HFF-Myc (cell line): ENCODE data around the gene PSMB11.

ENCODE experiments used
- DNase-seq: peaks from one replicate; pipeline ENCODE4 v3.0.0-alpha.2; 2011; ENCODE audit warnings: low read depth; ENCODE audit errors: extremely low read depth
- H3K4me3 ChIP-seq: replicated peaks from 2 replicates; pipeline ENCODE4 v1.5.1; 2011; ENCODE audit warnings: low read depth, mild to moderate bottlenecking, control low read depth, low read length
- CTCF ChIP-seq: IDR thresholded peaks from 2 replicates; pipeline ENCODE4 v1.5.1; 2012; ENCODE audit warnings: mild to moderate bottlenecking, low read depth, low read length, control low read depth; ENCODE audit errors: missing control alignments

The PSMB11 gene

GRCh38 chr14:23093104-23093503, 51.1 kb downstream of the PSMB11 start:
- H3K4me3 ChIP-seq = peak overlapping the region; percentile 94
- no peak for TF ChIP-seq CTCF

GRCh38 chr14:23093526-23093925, 51.5 kb downstream of the PSMB11 start:
- peak overlapping the region; percentile 94 for H3K4me3 ChIP-seq
- no peak for DNase-seq
- TF ChIP-seq CTCF = no peak

More at GRCh38 chr14:23093104-23093503, 51.1 kb downstream of the PSMB11 start:
- no peak for DNase-seq
